ENCODE data around the gene PPP1R3F. TPM values are rescaled to one million over a fixed set of nuclear protein-coding genes. Genes with fewer than 3 reads are reported as not detected.
"Not testable (repeated sequence)": the region's sequence is repeated elsewhere in the genome, so short reads cannot be mapped to it uniquely, and the experiment has no call there.

PPP1R3F gene
- total and polyA plus RNA-seq, 11 donors: 13.9 to 31.7 (median 22.6) TPM

GRCh38 chrX:49330421-49330820, 60.8 kb downstream of the PPP1R3F start:
- not testable (repeated sequence) for ATAC-seq

GRCh38 chrX:49331282-49331681, 61.7 kb downstream of the PPP1R3F start, which contains the start of gene GAGE13:
TSS of gene GAGE13 (plus strand) at chrX:49331582. CDS start at chrX:49332738, 1,156 bp downstream.
- DNase-seq; H3K27me3 ChIP-seq; H3K36me3 ChIP-seq; H3K4me1 ChIP-seq; intact Hi-C loops (cut with DNase I); H3K9me3 ChIP-seq; H3K4me3 ChIP-seq; ATAC-seq; H3K27ac ChIP-seq: not testable (repeated sequence)
- no CpG with 5 or more reads among the region's 16 CpGs for WGBS, 4 donors

More at GRCh38 chrX:49330421-49330820, 60.8 kb downstream of the PPP1R3F start:
- H3K27ac ChIP-seq; H3K4me3 ChIP-seq; H3K36me3 ChIP-seq; H3K9me3 ChIP-seq; DNase-seq; H3K4me1 ChIP-seq; intact Hi-C loops (cut with DNase I); H3K27me3 ChIP-seq: not testable (repeated sequence)
- WGBS, 4 donors: 87 to 94% (median 92%) methylated on average over 3 to 10 of the region's 11 CpGs

GRCh38 chrX:49331841-49332240, 62.2 kb downstream of the PPP1R3F start:
- DNase-seq: peak in 1 of 5 donors; percentile 16
- H3K9me3 ChIP-seq; H3K4me3 ChIP-seq; H3K27ac ChIP-seq; H3K4me1 ChIP-seq; H3K27me3 ChIP-seq; ATAC-seq; intact Hi-C loops (cut with DNase I); H3K36me3 ChIP-seq: not testable (repeated sequence)
- WGBS, 4 donors: 92% methylated on average over 20 of the region's 26 CpGs; no CpG with 5 or more reads in 3 of the 4 donors

Other genes with a start within 250 kb of the PPP1R3F start
- gene TFE3, start 226.4 kb upstream of the PPP1R3F start, total RNA-seq: 10 to 100 TPM; 14.9 to 61.2 (median 23.6) TPM
- gene TFE3, start 226.4 kb upstream of the PPP1R3F start, polyA plus RNA-seq: 10 to 100 TPM; 12.1 to 57.8 TPM
- gene CCDC120, start 210.8 kb upstream of the PPP1R3F start, total RNA-seq: 1 to 10 TPM in 6 of 9 donors, under 1 TPM in 3; 0.48 to 3.3 (median 1.1) TPM
- gene CCDC120, start 210.8 kb upstream of the PPP1R3F start, polyA plus RNA-seq: under 1 TPM; 0.95 to 0.97 TPM
- gene PRAF2, start 195.8 kb upstream of the PPP1R3F start, total RNA-seq: 10 to 100 TPM in 5 of 9 donors, 1 to 10 TPM in 4; 8.0 to 24.0 (median 10.9) TPM
- 10 to 100 TPM; 18.7 to 20.7 TPM for gene PRAF2, start 195.8 kb upstream of the PPP1R3F start, polyA plus RNA-seq
- gene WDR45, start 189.9 kb upstream of the PPP1R3F start, total RNA-seq: 10 to 100 TPM; 49.2 to 98.5 (median 68.5) TPM
- gene WDR45, start 189.9 kb upstream of the PPP1R3F start, polyA plus RNA-seq: 10 to 100 TPM; 65.1 to 89.9 TPM
- gene GPKOW, start 146.1 kb upstream of the PPP1R3F start, total RNA-seq: 10 to 100 TPM; 17.5 to 30.9 (median 19.4) TPM
- 10 to 100 TPM in 1 of 2 donors, 1 to 10 TPM in 1; 8.9 to 29.5 TPM for gene GPKOW, start 146.1 kb upstream of the PPP1R3F start, polyA plus RNA-seq
- gene MAGIX, start 107.0 kb upstream of the PPP1R3F start, total RNA-seq: 1 to 10 TPM; 2.6 to 7.1 (median 3.3) TPM
- gene MAGIX, start 107.0 kb upstream of the PPP1R3F start, polyA plus RNA-seq: 1 to 10 TPM; 2.9 to 6.7 TPM
- 100 to 1,000 TPM in 3 of 9 donors, 10 to 100 TPM in 6; 22.4 to 155 (median 50.4) TPM for gene PLP2, start 97.9 kb upstream of the PPP1R3F start, total RNA-seq
- gene PLP2, start 97.9 kb upstream of the PPP1R3F start, polyA plus RNA-seq: 100 to 1,000 TPM in 1 of 2 donors, 10 to 100 TPM in 1; 63.0 to 373 TPM
- gene PRICKLE3, start 83.4 kb upstream of the PPP1R3F start, total RNA-seq: 10 to 100 TPM in 2 of 9 donors, 1 to 10 TPM in 7; 6.6 to 12.7 (median 9.3) TPM
- 10 to 100 TPM in 1 of 2 donors, 1 to 10 TPM in 1; 6.5 to 13.2 TPM for gene PRICKLE3, start 83.4 kb upstream of the PPP1R3F start, polyA plus RNA-seq
- gene SYP, start 69.6 kb upstream of the PPP1R3F start, total RNA-seq: 1 to 10 TPM in 6 of 9 donors, under 1 TPM in 3; 0.49 to 2.7 (median 1.1) TPM
- 1 to 10 TPM; 1.3 to 3.7 TPM for gene SYP, start 69.6 kb upstream of the PPP1R3F start, polyA plus RNA-seq
- gene CACNA1F, start 36.5 kb upstream of the PPP1R3F start, total RNA-seq: under 1 TPM in 6 of 9 donors, not detected in 3; 0.06 to 0.37 (median 0.09) TPM
- gene CACNA1F, start 36.5 kb upstream of the PPP1R3F start, polyA plus RNA-seq: under 1 TPM; 0.04 TPM
- 10 to 100 TPM in 8 of 9 donors, 1 to 10 TPM in 1; 9.6 to 13.4 (median 10.9) TPM for gene CCDC22, start 34.3 kb upstream of the PPP1R3F start, total RNA-seq
- 10 to 100 TPM in 1 of 2 donors, 1 to 10 TPM in 1; 6.5 to 14.9 TPM for gene CCDC22, start 34.3 kb upstream of the PPP1R3F start, polyA plus RNA-seq
- gene FOXP3, start 5.1 kb upstream of the PPP1R3F start, total RNA-seq: 1 to 10 TPM in 1 of 9 donors, not detected in 8; 1.4 TPM
- gene FOXP3, start 5.1 kb upstream of the PPP1R3F start, polyA plus RNA-seq: under 1 TPM in 1 of 2 donors, not detected in 1; 0.11 TPM
- gene GAGE10, start 33.9 kb downstream of the PPP1R3F start, total RNA-seq: not detected
- not detected for gene GAGE10, start 33.9 kb downstream of the PPP1R3F start, polyA plus RNA-seq
- gene GAGE12J, start 52.2 kb downstream of the PPP1R3F start, total RNA-seq: not detected
- gene GAGE12J, start 52.2 kb downstream of the PPP1R3F start, polyA plus RNA-seq: not detected
- gene GAGE13, start 61.8 kb downstream of the PPP1R3F start, total RNA-seq: not detected
- not detected for gene GAGE13, start 61.8 kb downstream of the PPP1R3F start, polyA plus RNA-seq